ENCODE results near the gene SPOCK1.

DNA sequence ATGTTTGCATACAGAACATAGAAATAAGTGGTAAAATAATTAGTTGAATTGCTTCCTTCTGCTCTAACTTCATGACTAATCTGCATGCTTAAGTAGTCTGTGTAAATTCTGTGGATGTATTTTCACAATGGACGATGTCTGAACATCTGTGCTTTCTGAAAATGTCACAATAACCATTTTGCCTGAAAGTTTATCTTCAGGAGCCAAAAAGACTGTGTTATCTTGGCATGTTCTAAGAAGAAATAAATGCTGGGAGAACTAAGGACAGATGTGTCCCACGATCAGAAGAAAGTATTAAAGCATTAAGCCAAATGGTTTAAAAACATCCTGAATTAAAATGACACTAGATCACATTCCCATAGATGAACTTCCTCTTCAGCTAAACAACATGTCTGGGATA, 397.6 kb downstream of the SPOCK1 start:
- TF ChIP-seq CTCF (conservative IDR thresholded peaks at IDR 0.05 in 1 of 2, IDR thresholded peaks at IDR 0.05 in 1 of 2; ENCODE audit: extremely low read depth in 1 of 2, insufficient read depth in 1 of 2, low read depth in 1 of 2, low read length in 2 of 2): no peak
- no peak for TF ChIP-seq EZH2 (IDR thresholded peaks at IDR 0.05; ENCODE audit: borderline replicate concordance, low read length)
